NB4 (cell line): ENCODE measurements around the gene ADAMTSL1.

Source experiments
- POLR2A ChIP-seq: IDR thresholded peaks from 2 replicates; pipeline ENCODE4 v1.6.1; 2011; ENCODE audit warnings: mild to moderate bottlenecking; ENCODE audit not compliant: insufficient read length; ENCODE audit errors: extremely low read depth
- TF ChIP-seq, protein P1 (sequence below): IDR thresholded peaks from 2 replicates; pipeline ENCODE4 v1.6.1; 2011; ENCODE audit warnings: low read depth, low read length
- TF ChIP-seq, protein P2 (sequence below): IDR thresholded peaks from one replicate; pipeline ENCODE4 v1.5.1; 2012; ENCODE audit warnings: low read depth, low read length

DNA sequence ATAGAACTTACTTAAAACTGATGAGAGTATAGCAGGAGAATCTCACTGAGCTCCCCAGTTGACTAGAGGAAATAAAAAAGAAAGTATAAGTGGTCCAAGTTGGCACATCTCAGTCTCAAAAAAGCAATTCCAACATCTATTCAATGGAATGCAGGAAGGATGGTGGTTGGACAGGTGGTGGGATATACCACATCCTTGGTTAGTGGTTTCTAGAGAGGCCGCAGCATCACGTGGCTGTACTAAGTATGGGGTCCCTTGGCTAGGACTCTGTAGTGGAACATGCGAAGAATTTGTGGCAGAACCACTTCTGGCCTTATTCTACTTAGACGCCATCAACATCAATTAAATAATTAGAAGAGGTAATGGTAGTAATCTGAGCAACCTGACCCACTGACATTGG, 326.6 kb downstream of the ADAMTSL1 start:
- TF ChIP-seq, protein P1, sequence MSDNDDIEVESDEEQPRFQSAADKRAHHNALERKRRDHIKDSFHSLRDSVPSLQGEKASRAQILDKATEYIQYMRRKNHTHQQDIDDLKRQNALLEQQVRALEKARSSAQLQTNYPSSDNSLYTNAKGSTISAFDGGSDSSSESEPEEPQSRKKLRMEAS: no peak
- TF ChIP-seq, protein P2, sequence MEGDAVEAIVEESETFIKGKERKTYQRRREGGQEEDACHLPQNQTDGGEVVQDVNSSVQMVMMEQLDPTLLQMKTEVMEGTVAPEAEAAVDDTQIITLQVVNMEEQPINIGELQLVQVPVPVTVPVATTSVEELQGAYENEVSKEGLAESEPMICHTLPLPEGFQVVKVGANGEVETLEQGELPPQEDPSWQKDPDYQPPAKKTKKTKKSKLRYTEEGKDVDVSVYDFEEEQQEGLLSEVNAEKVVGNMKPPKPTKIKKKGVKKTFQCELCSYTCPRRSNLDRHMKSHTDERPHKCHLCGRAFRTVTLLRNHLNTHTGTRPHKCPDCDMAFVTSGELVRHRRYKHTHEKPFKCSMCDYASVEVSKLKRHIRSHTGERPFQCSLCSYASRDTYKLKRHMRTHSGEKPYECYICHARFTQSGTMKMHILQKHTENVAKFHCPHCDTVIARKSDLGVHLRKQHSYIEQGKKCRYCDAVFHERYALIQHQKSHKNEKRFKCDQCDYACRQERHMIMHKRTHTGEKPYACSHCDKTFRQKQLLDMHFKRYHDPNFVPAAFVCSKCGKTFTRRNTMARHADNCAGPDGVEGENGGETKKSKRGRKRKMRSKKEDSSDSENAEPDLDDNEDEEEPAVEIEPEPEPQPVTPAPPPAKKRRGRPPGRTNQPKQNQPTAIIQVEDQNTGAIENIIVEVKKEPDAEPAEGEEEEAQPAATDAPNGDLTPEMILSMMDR: no peak
- no peak for TF ChIP-seq POLR2A
